ENCODE measurements around the gene TSPAN7.

The TSPAN7 gene

GRCh38 chrX:38599796-38600755, 38.7 kb downstream of the TSPAN7 start:
- in situ Hi-C loops (cut with MboI; ENCODE audit: low sequenced_read_pairs, unreplicated experiment), result no loop called here
- TF ChIP-seq CTCF (IDR thresholded peaks at IDR 0.05; ENCODE audit: borderline replicate concordance, control extremely low read depth, extremely low read depth, insufficient read depth, missing control alignments), result no peak
- DNase-seq (ENCODE audit: low spot score), result no peak

- in situ Hi-C loops (cut with MboI; ENCODE audit: low sequenced_read_pairs, unreplicated experiment), result no loop called here
- no peak for TF ChIP-seq CTCF (IDR thresholded peaks at IDR 0.05; ENCODE audit: borderline replicate concordance, control extremely low read depth, extremely low read depth, insufficient read depth, missing control alignments)
- DNase-seq (ENCODE audit: low spot score), result no peak
Observed at GRCh38 chrX:38601866-38602265, 40.5 kb downstream of the TSPAN7 start.

- no peak for DNase-seq (ENCODE audit: low spot score)
- in situ Hi-C loops (cut with MboI; ENCODE audit: low sequenced_read_pairs, unreplicated experiment), result no loop called here
- TF ChIP-seq CTCF (IDR thresholded peaks at IDR 0.05; ENCODE audit: borderline replicate concordance, control extremely low read depth, extremely low read depth, insufficient read depth, missing control alignments), result no peak
Observed at GRCh38 chrX:38606821-38607220, 45.5 kb downstream of the TSPAN7 start.

- no peak for TF ChIP-seq CTCF (IDR thresholded peaks at IDR 0.05; ENCODE audit: borderline replicate concordance, control extremely low read depth, extremely low read depth, insufficient read depth, missing control alignments)
- DNase-seq (ENCODE audit: low spot score), result no peak
- in situ Hi-C loops (cut with MboI; ENCODE audit: low sequenced_read_pairs, unreplicated experiment), result no loop called here
Observed at GRCh38 chrX:38607976-38608375, 46.6 kb downstream of the TSPAN7 start.

- DNase-seq (ENCODE audit: low spot score), result no peak
- TF ChIP-seq CTCF (IDR thresholded peaks at IDR 0.05; ENCODE audit: borderline replicate concordance, control extremely low read depth, extremely low read depth, insufficient read depth, missing control alignments), result no peak
- in situ Hi-C loops (cut with MboI; ENCODE audit: low sequenced_read_pairs, unreplicated experiment), result no loop called here
Observed at GRCh38 chrX:38610849-38611248, 49.5 kb downstream of the TSPAN7 start.

GRCh38 chrX:38612281-38612680, 50.9 kb downstream of the TSPAN7 start:
- no peak for TF ChIP-seq CTCF (IDR thresholded peaks at IDR 0.05; ENCODE audit: borderline replicate concordance, control extremely low read depth, extremely low read depth, insufficient read depth, missing control alignments)
- in situ Hi-C loops (cut with MboI; ENCODE audit: low sequenced_read_pairs, unreplicated experiment), result no loop called here
- DNase-seq (ENCODE audit: low spot score), result no peak

Data from GM13976 (cell line).